ENCODE data around the gene IRX3.

IRX3 gene

DNA sequence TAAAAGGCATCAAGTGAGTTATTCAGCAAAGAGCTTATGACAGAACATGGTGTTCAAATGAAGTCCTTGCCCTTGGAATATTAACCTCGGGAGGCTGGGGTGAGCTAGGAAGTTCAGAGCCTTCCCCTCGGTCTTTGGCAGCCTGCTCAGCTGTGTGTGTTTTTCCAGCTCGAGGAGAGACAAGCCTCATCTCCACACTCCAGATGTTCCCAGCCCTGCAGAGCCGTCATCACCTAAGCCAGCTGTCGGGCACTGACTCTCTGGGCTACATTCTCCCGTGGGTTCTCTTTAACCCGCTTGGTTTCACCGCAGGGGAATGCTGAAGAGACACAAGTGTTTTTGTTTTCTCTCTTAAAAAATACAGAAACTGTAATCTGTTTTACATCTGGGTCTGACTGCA, 47.1 kb downstream of the IRX3 start:
- no peak for DNase-seq (ENCODE audit: low read depth in 1 of 2, low spot score in 1 of 2)
- TF ChIP-seq GABPA (IDR thresholded peaks at IDR 0.05; ENCODE audit: low read depth) (no peak), POLR2AphosphoS5 (IDR thresholded peaks at IDR 0.05; ENCODE audit: low read depth) (no peak), CTCF (IDR thresholded peaks at IDR 0.05; ENCODE audit: insufficient read depth, low read length) (no peak), SPI1 (IDR thresholded peaks at IDR 0.05; ENCODE audit: borderline replicate concordance, low read depth) (no peak)
- TF ChIP-seq, protein P1, sequence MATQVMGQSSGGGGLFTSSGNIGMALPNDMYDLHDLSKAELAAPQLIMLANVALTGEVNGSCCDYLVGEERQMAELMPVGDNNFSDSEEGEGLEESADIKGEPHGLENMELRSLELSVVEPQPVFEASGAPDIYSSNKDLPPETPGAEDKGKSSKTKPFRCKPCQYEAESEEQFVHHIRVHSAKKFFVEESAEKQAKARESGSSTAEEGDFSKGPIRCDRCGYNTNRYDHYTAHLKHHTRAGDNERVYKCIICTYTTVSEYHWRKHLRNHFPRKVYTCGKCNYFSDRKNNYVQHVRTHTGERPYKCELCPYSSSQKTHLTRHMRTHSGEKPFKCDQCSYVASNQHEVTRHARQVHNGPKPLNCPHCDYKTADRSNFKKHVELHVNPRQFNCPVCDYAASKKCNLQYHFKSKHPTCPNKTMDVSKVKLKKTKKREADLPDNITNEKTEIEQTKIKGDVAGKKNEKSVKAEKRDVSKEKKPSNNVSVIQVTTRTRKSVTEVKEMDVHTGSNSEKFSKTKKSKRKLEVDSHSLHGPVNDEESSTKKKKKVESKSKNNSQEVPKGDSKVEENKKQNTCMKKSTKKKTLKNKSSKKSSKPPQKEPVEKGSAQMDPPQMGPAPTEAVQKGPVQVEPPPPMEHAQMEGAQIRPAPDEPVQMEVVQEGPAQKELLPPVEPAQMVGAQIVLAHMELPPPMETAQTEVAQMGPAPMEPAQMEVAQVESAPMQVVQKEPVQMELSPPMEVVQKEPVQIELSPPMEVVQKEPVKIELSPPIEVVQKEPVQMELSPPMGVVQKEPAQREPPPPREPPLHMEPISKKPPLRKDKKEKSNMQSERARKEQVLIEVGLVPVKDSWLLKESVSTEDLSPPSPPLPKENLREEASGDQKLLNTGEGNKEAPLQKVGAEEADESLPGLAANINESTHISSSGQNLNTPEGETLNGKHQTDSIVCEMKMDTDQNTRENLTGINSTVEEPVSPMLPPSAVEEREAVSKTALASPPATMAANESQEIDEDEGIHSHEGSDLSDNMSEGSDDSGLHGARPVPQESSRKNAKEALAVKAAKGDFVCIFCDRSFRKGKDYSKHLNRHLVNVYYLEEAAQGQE (IDR thresholded peaks at IDR 0.05; ENCODE audit: insufficient replicate concordance, low read depth): no peak
- Histone ChIP-seq H3K4me3 (replicated peaks; ENCODE audit: insufficient read depth, low read length) (no peak overlapping the region), H3K27ac (replicated peaks) (no peak overlapping the region), H3K27me3 (ENCODE audit: insufficient read depth, poor library complexity, severe bottlenecking) (no peaks in the 10 kb centered on the region)

DNA sequence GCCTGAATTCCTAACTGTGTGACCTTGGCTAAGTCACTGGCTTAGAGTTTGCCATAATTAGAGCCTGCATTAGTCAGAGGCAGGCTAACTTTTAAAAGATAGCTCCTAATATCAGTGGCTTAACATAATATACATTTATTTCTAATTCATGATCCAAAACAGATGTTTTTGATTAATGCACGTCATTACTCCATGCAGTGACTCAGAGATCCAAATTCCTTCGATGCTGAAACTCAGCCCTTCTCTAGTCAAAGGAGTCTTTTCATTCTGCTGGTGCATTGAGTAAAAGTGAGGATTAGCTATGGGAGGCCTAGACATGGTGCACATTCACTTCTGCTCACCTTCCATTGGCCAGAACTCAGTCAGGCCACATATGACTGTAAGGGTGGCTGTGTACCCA, 49.8 kb downstream of the IRX3 start:
- Histone ChIP-seq H3K4me3 (replicated peaks; ENCODE audit: insufficient read depth, low read length) (no peak overlapping the region), H3K27me3 (ENCODE audit: insufficient read depth, poor library complexity, severe bottlenecking) (no peaks in the 10 kb centered on the region), H3K27ac (replicated peaks) (no peak overlapping the region)
- DNase-seq (ENCODE audit: low read depth in 1 of 2, low spot score in 1 of 2): no peak
- TF ChIP-seq GABPA (IDR thresholded peaks at IDR 0.05; ENCODE audit: low read depth): no peak
- TF ChIP-seq, protein P1 (IDR thresholded peaks at IDR 0.05; ENCODE audit: insufficient replicate concordance, low read depth): no peak
- TF ChIP-seq SPI1 (IDR thresholded peaks at IDR 0.05; ENCODE audit: borderline replicate concordance, low read depth): no peak
- no peak for TF ChIP-seq POLR2AphosphoS5 (IDR thresholded peaks at IDR 0.05; ENCODE audit: low read depth)
- no peak for TF ChIP-seq CTCF (IDR thresholded peaks at IDR 0.05; ENCODE audit: insufficient read depth, low read length)

GRCh38 chr16:54233615-54234014, 53.0 kb downstream of the IRX3 start:
- Histone ChIP-seq H3K27ac (replicated peaks) (no peak overlapping the region), H3K27me3 (ENCODE audit: insufficient read depth, poor library complexity, severe bottlenecking) (no peaks in the 10 kb centered on the region), H3K4me3 (replicated peaks; ENCODE audit: insufficient read depth, low read length) (no peak overlapping the region)
- DNase-seq (ENCODE audit: low read depth in 1 of 2, low spot score in 1 of 2): no peak
- no peak for TF ChIP-seq SPI1 (IDR thresholded peaks at IDR 0.05; ENCODE audit: borderline replicate concordance, low read depth)
- TF ChIP-seq GABPA (IDR thresholded peaks at IDR 0.05; ENCODE audit: low read depth): no peak
- TF ChIP-seq, protein P1 (IDR thresholded peaks at IDR 0.05; ENCODE audit: insufficient replicate concordance, low read depth): no peak
- no peak for TF ChIP-seq POLR2AphosphoS5 (IDR thresholded peaks at IDR 0.05; ENCODE audit: low read depth)
- TF ChIP-seq CTCF (IDR thresholded peaks at IDR 0.05; ENCODE audit: insufficient read depth, low read length): no peak

Data from HL-60 (cell line).